Stimulated activated CD8-positive, alpha-beta memory T cell treated with anti-CD3 and anti-CD28 coated beads, Interleukin-15, amount 100 ng/mL, for 48 hours (primary cell): ENCODE measurements around the gene ZSWIM7.
A peak's percentile ranks its signal among the peaks of the same experiment; 100 is the strongest.

Experiments used
- DNase-seq, 2 donors: peaks; one replicate each; pipeline ENCODE4 v3.0.0-alpha.2; 2020; ENCODE audit warnings: low read depth in 2 of 2

The ZSWIM7 gene, protein sequence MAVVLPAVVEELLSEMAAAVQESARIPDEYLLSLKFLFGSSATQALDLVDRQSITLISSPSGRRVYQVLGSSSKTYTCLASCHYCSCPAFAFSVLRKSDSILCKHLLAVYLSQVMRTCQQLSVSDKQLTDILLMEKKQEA

GRCh38 chr17:15999141-15999973 is at the start of gene ZSWIM7, which contains the start of gene TTC19:
Gene ZSWIM7 (minus strand): TSS chr17:15999704. CDS start chr17:15999594, 110 bp downstream.
Gene TTC19 (plus strand): TSS chr17:15999824. CDS start chr17:15999849, 25 bp downstream.
- peak; percentile 96 to 97 for DNase-seq

DNA sequence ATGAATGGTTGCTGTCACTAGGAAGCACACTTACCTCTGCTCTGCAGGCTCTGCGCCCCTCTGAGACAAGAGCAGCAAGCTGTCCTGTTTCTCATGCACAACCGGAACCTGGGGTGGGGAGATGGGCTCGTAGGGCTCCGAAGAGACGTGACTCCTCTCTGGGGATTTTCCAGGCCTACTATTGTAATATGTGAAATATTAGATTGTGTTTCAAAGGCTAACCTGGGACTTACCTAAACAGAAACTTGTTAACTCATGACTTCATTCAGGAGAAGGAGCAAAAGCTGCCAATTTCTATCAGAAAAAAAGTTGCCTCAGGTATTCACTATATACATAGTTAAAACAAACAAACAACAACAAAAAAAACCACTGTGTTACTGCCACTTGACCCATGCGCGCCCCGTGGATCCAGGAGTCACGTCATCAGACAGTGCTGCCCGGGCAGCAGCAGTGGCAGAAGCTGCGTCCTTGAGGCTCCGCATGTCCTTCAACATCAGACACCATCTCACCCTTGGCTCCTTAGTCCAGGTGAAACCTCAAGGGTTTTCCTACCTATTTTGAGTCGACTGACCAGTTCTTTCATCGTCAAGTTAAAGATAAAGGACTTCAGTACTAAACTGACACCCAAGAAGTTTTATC is 49.4 kb upstream of the ZSWIM7 start:
- DNase-seq: no peak

DNA sequence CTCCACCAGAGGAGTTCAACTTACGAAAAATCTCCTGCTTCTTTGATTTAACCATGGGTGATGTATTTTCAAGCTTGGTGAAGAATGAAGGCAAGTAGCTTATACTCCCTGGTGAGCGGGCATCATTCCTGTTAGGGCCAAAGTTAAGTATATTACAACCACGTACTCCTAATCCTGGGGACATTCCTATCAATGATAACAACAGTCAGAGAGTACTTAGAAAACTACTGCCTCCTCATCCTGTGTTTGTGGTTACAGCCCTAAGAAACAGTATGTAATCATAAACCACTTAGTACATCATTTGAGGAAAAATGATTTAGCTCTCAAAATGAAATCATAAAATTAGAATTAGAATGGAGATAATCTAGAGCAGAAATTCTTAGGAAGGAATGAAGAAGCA is 47.5 kb upstream of the ZSWIM7 start:
- DNase-seq: no peak

DNA sequence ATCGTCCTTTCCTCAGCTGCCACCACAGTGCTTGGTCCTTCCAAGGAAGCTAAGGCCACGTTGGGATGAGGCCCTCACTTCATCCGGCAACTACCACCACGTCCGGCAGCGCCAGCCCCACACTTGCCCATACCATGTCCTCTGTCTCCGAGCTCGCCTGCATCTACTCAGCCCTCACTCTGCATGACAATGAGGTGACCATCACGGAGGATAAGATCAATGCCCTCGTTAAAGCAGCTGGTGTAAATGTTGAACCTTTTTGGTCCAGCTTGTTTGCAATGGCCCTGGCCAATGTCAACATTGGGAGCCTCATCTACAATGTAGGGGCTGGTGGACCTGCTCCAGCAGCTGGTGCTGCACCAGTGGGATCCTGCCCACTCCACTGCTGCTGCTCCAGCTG is 45.0 kb upstream of the ZSWIM7 start:
- no peak for DNase-seq

DNA sequence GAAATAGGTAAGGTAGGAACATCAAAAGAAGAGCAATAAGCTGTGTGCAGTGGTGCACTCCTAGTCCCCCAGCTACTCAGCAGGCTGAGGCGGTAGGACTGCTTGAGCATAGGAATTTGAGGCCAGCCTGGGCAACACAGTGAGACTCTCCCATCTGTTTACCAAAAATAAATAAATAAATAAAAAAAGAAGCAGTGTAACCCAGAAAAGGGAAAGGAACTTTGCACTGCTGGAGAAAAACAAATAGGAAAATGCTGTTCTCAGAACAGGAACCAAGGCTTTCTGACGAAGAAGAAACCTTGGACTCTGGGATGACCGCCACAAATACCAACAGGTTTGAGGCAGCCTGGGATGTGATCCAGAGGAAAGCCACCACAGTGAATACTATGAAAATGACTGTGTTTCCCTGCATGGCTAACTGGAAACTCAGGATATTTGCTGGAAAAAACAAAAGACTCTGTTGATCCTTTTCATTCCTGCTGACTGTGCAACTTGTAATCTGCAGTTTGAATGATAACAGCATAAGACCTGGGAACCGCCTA is 41.3 kb upstream of the ZSWIM7 start:
- DNase-seq: no peak

- DNase-seq: no peak
These were observed 38.1 kb upstream of the ZSWIM7 start for GRCh38 chr17:16037636-16038035.

GRCh38 chr17:16036261-16036660 is 36.8 kb upstream of the ZSWIM7 start:
- no peak for DNase-seq

DNA sequence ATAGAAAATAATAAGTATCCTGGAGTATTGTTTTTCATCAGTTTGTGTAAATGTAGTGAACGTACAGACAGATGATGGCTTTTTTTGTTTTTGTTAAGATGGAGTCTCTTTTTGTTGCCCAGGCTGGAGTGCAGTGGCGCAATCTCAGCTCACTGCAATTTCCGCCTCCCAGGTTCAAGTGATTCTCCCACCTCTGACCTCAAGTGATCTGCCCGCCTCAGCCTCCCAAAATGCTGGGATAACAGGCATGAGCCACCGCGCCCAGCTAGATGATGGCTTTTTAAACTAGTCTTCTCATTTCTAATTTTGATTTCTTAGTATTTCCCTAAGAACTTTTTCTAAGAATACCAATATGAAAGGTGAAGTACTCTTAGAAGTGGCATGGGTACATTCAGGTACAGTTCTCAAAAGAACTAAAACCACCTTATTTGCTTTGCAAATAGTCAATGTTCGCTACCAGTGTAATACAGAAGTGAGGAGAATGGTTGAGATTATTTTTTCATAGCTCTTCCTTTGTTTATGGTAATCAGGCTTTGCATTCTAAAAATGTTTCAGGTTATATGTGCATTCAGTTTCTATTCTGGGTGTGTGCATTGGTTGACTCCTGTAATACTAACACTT is 34.3 kb upstream of the ZSWIM7 start:
- DNase-seq: no peak

DNA sequence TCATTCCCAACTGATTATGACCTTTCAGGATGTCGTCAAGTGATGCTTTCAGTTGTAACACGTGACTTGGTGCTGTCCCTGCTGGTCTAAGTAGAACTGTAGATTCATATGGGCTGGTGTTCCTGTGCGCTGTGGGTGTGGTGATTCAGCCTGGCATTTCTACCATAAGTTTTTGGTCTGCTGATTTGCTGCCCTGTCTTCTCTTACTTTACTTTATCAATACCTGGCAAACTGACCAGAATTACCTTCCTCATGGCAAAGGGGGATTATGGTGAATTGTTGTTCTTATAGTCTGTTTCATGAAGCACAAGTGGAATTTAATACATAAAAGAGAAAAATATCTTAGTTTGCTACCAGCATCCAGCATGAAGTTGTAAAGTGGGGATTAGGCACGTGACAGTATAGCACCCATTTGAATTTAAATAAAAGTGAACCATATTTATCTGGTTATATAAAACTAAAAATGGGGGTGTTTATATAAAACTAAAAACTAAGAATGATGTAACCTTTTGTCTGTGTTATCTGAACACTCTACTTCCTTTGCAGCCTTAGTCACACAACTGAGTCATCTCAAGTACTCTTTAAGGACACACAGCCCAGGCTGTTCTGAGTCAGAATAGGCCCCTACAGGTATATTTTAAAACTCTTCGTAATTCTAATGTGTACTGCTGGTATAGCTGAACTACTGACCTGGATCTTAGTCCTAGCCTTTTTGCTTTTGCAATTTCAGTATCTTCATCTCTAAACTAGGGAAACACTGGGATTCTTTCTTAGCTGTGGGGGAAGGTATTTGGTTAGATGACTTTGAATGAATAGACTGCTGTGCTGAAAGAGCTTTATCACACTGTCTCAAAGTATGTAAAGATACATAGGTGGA is 28.4 kb upstream of the ZSWIM7 start:
- peak; percentile 42 to 47 for DNase-seq

GRCh38 chr17:16026895-16027294 is 27.4 kb upstream of the ZSWIM7 start:
- no peak for DNase-seq

DNA sequence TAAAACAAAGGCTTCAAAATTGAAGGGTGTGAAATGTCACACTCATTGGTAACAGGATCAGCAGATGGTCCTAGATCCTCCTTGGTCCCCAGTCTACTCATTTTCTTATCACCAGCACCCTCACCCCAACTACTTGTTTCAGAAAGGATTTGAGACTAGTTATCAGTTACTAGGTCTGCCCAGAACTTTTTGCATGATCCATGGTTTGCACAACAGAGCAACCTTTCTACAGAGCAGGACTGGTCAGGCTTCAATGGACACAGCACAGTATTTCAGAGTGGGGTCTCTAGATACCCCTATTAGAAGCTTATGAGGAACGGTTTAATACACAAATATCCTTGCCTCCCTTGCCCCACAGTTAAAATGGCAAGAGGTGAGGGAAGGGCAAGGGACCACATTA is 25.7 kb upstream of the ZSWIM7 start:
- no peak for DNase-seq

DNA sequence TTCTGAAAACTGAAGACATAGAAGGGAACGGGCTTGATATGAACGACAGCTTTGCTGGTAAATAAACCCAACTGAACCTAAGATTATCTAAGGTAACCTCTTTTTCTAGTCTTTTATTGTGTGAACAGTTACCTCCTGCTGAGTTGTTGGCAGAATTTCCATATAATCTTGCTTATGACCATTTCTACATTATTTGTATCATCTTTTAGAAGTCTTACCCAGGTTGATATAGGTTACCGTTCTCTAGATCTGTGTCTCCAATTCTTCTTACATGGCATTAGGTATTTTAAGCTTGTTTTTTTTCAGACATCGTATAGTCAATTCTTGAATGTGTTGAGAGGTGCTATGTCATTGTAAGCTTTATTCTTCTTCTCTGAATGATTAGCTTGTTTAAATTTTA is 24.4 kb upstream of the ZSWIM7 start:
- DNase-seq: no peak

GRCh38 chr17:16019347-16019746 is 19.8 kb upstream of the ZSWIM7 start:
- DNase-seq: no peak

DNA sequence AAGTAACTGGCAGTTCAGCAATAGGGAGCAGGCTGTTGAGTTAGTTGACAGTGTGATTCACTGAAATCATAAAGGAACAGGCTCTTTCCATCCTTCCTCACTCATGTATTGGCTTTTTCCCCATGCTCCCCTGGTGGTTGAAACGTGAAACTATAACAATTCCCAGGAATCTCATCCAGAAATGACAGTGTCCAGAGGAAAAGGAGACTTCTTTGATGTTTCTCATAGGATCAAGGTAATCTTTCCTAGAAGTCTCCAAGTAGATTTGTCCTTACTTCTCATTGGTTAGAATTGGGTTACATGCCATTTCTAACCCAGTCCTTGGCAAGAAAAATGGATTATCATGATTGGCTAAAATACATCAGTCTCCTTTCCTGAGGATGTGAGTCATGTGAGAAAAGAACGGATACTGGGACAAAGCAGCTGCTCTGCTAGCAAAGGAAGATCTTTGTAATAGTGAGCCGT is 14.5 kb upstream of the ZSWIM7 start:
- no peak for DNase-seq

- no peak for DNase-seq
These were observed 7.9 kb upstream of the ZSWIM7 start for GRCh38 chr17:16007439-16007838.

- no peak for DNase-seq
These were observed 6.1 kb upstream of the ZSWIM7 start for GRCh38 chr17:16005636-16006035.

- no peak for DNase-seq
These were observed 4.3 kb upstream of the ZSWIM7 start for GRCh38 chr17:16003841-16004240.

- no peak for DNase-seq
These were observed 3.3 kb upstream of the ZSWIM7 start for GRCh38 chr17:16002708-16003260.

GRCh38 chr17:16001226-16001897 is 1.9 kb upstream of the ZSWIM7 start:
- no peak for DNase-seq
